Kidney (tissue), 14 donors: ENCODE results near the gene TNFSF8. TPM values are rescaled to one million over a fixed set of nuclear protein-coding genes. Genes with fewer than 3 reads are reported as not detected.

Experiments used
- DNase-seq, 5 donors: peaks; one replicate each; pipeline ENCODE4 v3.0.0-alpha.2; 2013 to 2020
- FAIRE-seq: peaks from 2 replicates; lab custom pipeline; 2012; peaks lifted over from hg19 to GRCh38; lab: Jason Lieb, UNC
- H3K27ac ChIP-seq, 2 donors: one replicate each; pipeline ENCODE4 v1.7.0; 2013; ENCODE audit warnings: low read depth in 2 of 2, low read length in 2 of 2, inconsistent platforms in 1 of 2
- H3K27me3 ChIP-seq: one replicate; pipeline ENCODE4 v1.7.1; 2013; ENCODE audit warnings: low read length, inconsistent platforms; ENCODE audit not compliant: control insufficient read depth, insufficient read depth
- H3K36me3 ChIP-seq, 3 donors: one replicate each; pipeline versions ENCODE4 v1.7.0 to v1.7.1; 2013; ENCODE audit warnings: low read length in 3 of 3, control low read depth in 1 of 3, inconsistent platforms in 1 of 3; ENCODE audit not compliant: insufficient read depth in 3 of 3, control insufficient read depth in 2 of 3
- H3K4me1 ChIP-seq, 3 donors: one replicate each; pipeline versions ENCODE4 v1.7.0 to v1.7.1; 2013; ENCODE audit warnings: low read length in 3 of 3, inconsistent platforms in 1 of 3, low read depth in 1 of 3; ENCODE audit not compliant: control insufficient read depth in 2 of 3, insufficient read depth in 2 of 3
- H3K4me3 ChIP-seq, 3 donors: one replicate each; pipeline versions ENCODE4 v1.7.0 to v1.8.1; 2013; ENCODE audit warnings: low read length in 3 of 3, control low read depth in 1 of 3, inconsistent platforms in 1 of 3
- H3K9ac ChIP-seq, 3 donors: one replicate each; pipeline versions ENCODE4 v1.7.0 to v1.7.1; 2013; ENCODE audit warnings: low read length in 3 of 3, control low read depth in 1 of 3, inconsistent platforms in 1 of 3
- H3K9me3 ChIP-seq, 3 donors: one replicate each; pipeline versions ENCODE4 v1.7.0 to v1.7.1; 2013; ENCODE audit warnings: low read length in 3 of 3, control low read depth in 1 of 3, inconsistent platforms in 1 of 3; ENCODE audit not compliant: control insufficient read depth in 2 of 3, insufficient read depth in 1 of 3
- CTCF ChIP-seq: IDR thresholded peaks from 3 replicates; pipeline ENCODE4 v1.5.1; 2012; ENCODE audit warnings: mild to moderate bottlenecking, moderate library complexity, borderline replicate concordance; ENCODE audit not compliant: insufficient read depth; ENCODE audit errors: extremely low read depth
- intact Hi-C: fragments of 100-400 bp; cut with DNase I; formaldehyde crosslinking; loops from one replicate; pipeline ENCODE4 v1.11.1; 2022
- polyA plus RNA-seq: library from polyadenylated mRNA; stranded (reverse); fragments of 350-450 nt; fragmentation: Illumina TruSeq; extraction: RNeasy Lipid Tissue Mini Kit (QIAGEN cat#74804); gene quantifications from one replicate; pipeline ENCODE4 v1.2.3, GENCODE V29; 2014; ENCODE audit warnings: low read depth, low replicate concordance; ENCODE audit not compliant: insufficient read depth
- total RNA-seq: library from RNA; stranded (reverse); fragmentation: NEBNext Ultra II Directional; extraction: Animal tissue kit (Norgen Biotek cat#: 25700); gene quantifications from one replicate; pipeline ENCODE4 v1.2.1, GENCODE V29; 2021
- donor health status: control.
- donor health status: control.
- donor health status: control.
- donor health status: control.
- donor health status: control.
- donor health status: DM: yes; HTN: yes; CAD: no.
- donor health status: Normal renal cell carcinoma (clear cell type).

Gene TNFSF8
- total and polyA plus RNA-seq, 2 donors from 2014 or later = 0.43 to 5.0 TPM

GRCh38 chr9:114860187-114860586 is 70.2 kb downstream of the TNFSF8 start:
- Histone ChIP-seq H3K36me3 (no peaks in the 10 kb centered on the region), H3K4me1 (peaks cover 0 to 4% (median 0%) of the 10 kb centered on the region in 3 donors), H3K9me3 (no peaks in the 10 kb centered on the region), H3K9ac (no peak overlapping the region), H3K27ac (no peak overlapping the region), H3K4me3 (no peak overlapping the region), H3K27me3 (no peaks in the 10 kb centered on the region)
- TF ChIP-seq CTCF = no peak
- intact Hi-C loops = no loop called here
- DNase-seq (no peak), FAIRE-seq (no peak)

- DNase-seq = no peak
- no peak for FAIRE-seq
- no peak for TF ChIP-seq CTCF
- Histone ChIP-seq H3K4me1 (peaks cover 0 to 4% (median 0%) of the 10 kb centered on the region in 3 donors), H3K9me3 (no peaks in the 10 kb centered on the region), H3K9ac (no peak overlapping the region), H3K27ac (no peak overlapping the region), H3K27me3 (no peaks in the 10 kb centered on the region), H3K4me3 (no peak overlapping the region), H3K36me3 (no peaks in the 10 kb centered on the region)
- intact Hi-C loops = no loop called here
Observed at GRCh38 chr9:114856942-114857315, 73.5 kb downstream of the TNFSF8 start.

GRCh38 chr9:114856215-114856941 is 74.0 kb downstream of the TNFSF8 start:
- H3K27me3 ChIP-seq = no peaks in the 10 kb centered on the region
- no peak overlapping the region for H3K27ac ChIP-seq
- H3K9me3 ChIP-seq = no peaks in the 10 kb centered on the region
- no peaks in the 10 kb centered on the region for H3K36me3 ChIP-seq
- H3K9ac ChIP-seq = no peak overlapping the region
- H3K4me1 ChIP-seq = peaks cover 0 to 4% (median 0%) of the 10 kb centered on the region in 3 donors
- FAIRE-seq = no peak
- no peak for DNase-seq
- no peak overlapping the region for H3K4me3 ChIP-seq
- intact Hi-C loops = no loop called here
- TF ChIP-seq CTCF = no peak
